Pancreas (tissue), 10 donors: Measurements from ENCODE around the gene PRAMEF13. TPM values are rescaled to one million over a fixed set of nuclear protein-coding genes. Genes with fewer than 3 reads are reported as not detected.
A peak's percentile ranks its signal among the peaks of the same experiment; 100 is the strongest.
"Not testable (repeated sequence)": the region's sequence is repeated elsewhere in the genome, so short reads cannot be mapped to it uniquely, and the experiment has no call there.

Experiments used
- ATAC-seq, 4 donors: fragments of 200-7000 bp; cut with Tn5 transposase; one replicate each; pipeline versions ENCODE4 v1.8.0 to v1.9.1; 2020; ENCODE audit warnings: mild to moderate bottlenecking in 4 of 4, moderate library complexity in 4 of 4
- DNase-seq, 6 donors: peaks; one replicate each; pipeline ENCODE4 v3.0.0-alpha.2; 2020
- FAIRE-seq: peaks from 2 replicates; lab custom pipeline; 2012; peaks lifted over from hg19 to GRCh38; lab: Jason Lieb, UNC
- H3K27ac ChIP-seq, 4 donors: fragments of 200-600 bp; sonication (generic); 1 replicate in 3 of 4; 2 replicates in 1 of 4; pipeline versions ENCODE4 v1.5.0 to v1.8.0; 2020
- H3K27me3 ChIP-seq, 4 donors: fragments of 200-600 bp; one replicate each; pipeline ENCODE4 v1.8.0; 2021
- H3K36me3 ChIP-seq, 3 donors: fragments of 200-600 bp; sonication (generic) in 1 of 3; one replicate each; pipeline versions ENCODE4 v1.5.0 to v1.8.0; 2020 to 2021
- H3K4me1 ChIP-seq, 3 donors: fragments of 200-600 bp; one replicate each; pipeline ENCODE4 v1.8.0; 2021
- H3K4me3 ChIP-seq, 4 donors: fragments of 200-600 bp; sonication (generic) in 2 of 4; one replicate each; pipeline versions ENCODE4 v1.5.0 to v1.8.0; 2020 to 2021
- H3K9me3 ChIP-seq, 4 donors: fragments of 200-600 bp; one replicate each; pipeline ENCODE4 v1.8.0; 2021
- WGBS, 2 donors: extraction: QIAGEN DNeasy Blood & Tissue Kit; methylation state at CpG; one replicate each; pipeline ENCODE4 v1.1.7; 2013; 5-methylcytosine and 5-hydroxymethylcytosine counted together
- intact Hi-C, 3 donors: fragments of 100-400 bp; cut with DNase I; formaldehyde crosslinking; loops; one replicate each; pipeline versions ENCODE4 v1.11.1 to v1.14.2; 2022
- polyA plus RNA-seq, 2 donors: library from polyadenylated mRNA; stranded (reverse); fragments of 200-250 nt; gene quantifications; one replicate each; pipeline ENCODE4 v1.2.3, GENCODE V29; 2013
- total RNA-seq, 6 donors: library from RNA; stranded (reverse); fragmentation: NEBNext Ultra II Directional in 4 of 6; extraction: Animal tissue kit (Norgen Biotek cat#: 25700) in 4 of 6; gene quantifications; one replicate each; pipeline versions ENCODE4 v1.2.1 to v1.2.4, GENCODE V29; 2021 to 2023
- TF ChIP-seq, protein P1 (sequence below), 4 donors: fragments of 200-600 bp; sonication (generic) in 3 of 4; IDR thresholded peaks; one replicate each; pipeline versions ENCODE4 v1.5.0 to v1.8.0; 2021; ENCODE audit warnings: antibody characterized with exemption in 4 of 4
- donor health status: healthy with polysubstance abuse.
- donor health status: DM: no; HTN: no; CAD: no; lungs with moderate emphysema.
- donor health status: DM: no; HTN: no; CAD: no.
- donor health status: control.
- donor health status: control.
- donor health status: Bipolar disorder and iron deficiency.
- donor health status: DM: yes; HTN: yes; CAD: no.
- donor health status: DM: no; HTN: no; CAD: no.
- donor health status: DM: no; HTN: no; CAD: no.
- donor health status: DM: yes; HTN: yes; CAD: no.

PRAMEF13 gene
- total and polyA plus RNA-seq, 8 donors: not detected

DNA sequence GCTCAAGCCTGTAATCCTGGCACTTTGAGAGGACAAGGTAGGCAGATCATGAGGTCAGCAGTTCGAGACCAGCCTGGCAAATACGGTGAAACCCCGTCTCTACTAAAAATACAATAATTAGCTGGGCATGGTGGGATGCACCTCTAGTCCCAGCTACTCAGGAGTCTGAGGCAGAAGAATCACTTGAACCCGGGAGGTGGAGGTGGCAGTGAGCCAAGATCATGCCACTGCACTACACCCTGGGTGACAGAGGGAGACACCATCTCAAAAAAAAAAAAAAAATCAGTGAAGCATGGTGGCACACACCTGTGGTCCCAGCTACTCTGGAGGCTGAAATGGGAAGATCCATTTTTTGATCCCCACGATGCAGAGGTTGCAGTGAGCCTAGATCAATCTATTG lies 28.9 kb upstream of the PRAMEF13 start:
- H3K4me1 ChIP-seq, H3K4me3 ChIP-seq, H3K9me3 ChIP-seq, intact Hi-C loops, H3K27ac ChIP-seq, ATAC-seq, H3K27me3 ChIP-seq, FAIRE-seq, DNase-seq, H3K36me3 ChIP-seq: not testable (repeated sequence)
- WGBS, 2 donors: 68 to 75% methylated on average over 5 of the region's 5 CpGs

DNA sequence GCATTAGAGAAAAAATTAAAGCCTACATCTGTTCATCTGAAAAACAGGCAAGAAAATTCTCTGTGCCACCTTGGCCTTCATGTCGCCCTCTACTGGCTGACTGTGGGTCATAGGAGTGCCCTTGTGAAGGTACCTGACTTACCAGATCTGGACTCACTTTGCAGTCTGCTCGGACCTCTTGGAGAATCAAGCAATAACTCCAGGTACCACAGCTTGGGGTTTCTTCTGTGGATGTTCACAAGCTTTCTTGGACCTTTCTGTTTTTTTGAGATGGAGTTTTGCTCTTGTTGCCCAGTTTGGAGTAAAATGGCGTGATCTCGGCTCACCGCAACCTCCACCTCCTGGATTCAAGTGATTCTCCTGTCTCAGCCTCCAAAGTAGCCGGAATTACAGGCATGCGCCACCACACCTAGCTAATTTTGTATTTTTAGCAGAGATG lies 27.2 kb upstream of the PRAMEF13 start:
- Histone ChIP-seq H3K27me3 (peaks cover 0 to 3% (median 0%) of the 10 kb centered on the region in 4 donors), H3K9me3 (no peaks in the 10 kb centered on the region), H3K27ac (no peak overlapping the region), H3K4me3 (no peak overlapping the region), H3K4me1 (no peaks in the 10 kb centered on the region), H3K36me3 (no peaks in the 10 kb centered on the region)
- intact Hi-C loops: no loop called here
- TF ChIP-seq, protein P1, sequence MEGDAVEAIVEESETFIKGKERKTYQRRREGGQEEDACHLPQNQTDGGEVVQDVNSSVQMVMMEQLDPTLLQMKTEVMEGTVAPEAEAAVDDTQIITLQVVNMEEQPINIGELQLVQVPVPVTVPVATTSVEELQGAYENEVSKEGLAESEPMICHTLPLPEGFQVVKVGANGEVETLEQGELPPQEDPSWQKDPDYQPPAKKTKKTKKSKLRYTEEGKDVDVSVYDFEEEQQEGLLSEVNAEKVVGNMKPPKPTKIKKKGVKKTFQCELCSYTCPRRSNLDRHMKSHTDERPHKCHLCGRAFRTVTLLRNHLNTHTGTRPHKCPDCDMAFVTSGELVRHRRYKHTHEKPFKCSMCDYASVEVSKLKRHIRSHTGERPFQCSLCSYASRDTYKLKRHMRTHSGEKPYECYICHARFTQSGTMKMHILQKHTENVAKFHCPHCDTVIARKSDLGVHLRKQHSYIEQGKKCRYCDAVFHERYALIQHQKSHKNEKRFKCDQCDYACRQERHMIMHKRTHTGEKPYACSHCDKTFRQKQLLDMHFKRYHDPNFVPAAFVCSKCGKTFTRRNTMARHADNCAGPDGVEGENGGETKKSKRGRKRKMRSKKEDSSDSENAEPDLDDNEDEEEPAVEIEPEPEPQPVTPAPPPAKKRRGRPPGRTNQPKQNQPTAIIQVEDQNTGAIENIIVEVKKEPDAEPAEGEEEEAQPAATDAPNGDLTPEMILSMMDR (IDR thresholded peaks at IDR 0.05): peak in 3 of 4 donors; percentile 18 to 57 (median 32)
- ATAC-seq (peak in 3 of 4 donors; percentile 42 to 56 (median 46)), DNase-seq (peak in 4 of 6 donors; percentile 18 to 69 (median 46)), FAIRE-seq (no peak)
- WGBS, 2 donors: 65 to 68% methylated on average over 7 of the region's 7 CpGs

DNA sequence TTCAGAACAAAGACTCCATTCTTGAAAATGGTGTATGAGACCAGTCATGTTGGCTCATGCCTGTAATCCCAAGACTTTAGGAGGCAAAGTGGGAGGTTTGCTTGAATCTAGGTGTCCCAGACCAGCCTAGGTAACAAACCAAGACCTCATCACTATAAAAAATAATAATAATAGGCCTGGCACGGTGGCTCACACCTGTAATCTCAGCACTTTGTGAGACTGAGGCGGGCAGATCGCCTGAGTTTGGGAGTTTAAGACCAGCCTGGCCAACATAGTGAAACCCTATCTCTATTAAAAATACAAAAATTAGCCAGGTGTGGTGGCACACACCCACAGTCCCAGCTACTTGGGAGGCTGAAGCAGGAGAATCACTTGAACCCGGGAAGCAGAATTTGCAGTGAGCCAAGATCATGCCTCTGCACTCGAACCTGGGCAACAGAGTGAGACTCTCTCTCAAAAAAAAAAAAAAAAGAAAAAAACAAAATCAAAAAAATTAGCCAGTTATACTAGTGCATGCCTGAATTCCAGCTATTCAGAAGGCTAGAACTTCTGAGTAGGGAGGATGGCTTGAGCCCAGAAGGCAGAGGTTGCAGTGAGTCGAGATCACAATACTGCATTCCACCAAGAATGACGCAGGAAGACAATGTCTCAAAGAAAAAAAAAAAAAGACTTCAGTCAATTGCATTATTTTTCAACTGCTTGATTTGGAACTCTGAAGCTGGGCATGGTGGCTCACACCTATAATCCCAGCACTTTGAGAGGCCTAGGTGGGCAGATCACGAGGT lies 26.3 kb upstream of the PRAMEF13 start:
- WGBS, 2 donors: 77 to 82% methylated on average over 8 of the region's 8 CpGs
- DNase-seq: peak in 1 of 6 donors; percentile 2

DNA sequence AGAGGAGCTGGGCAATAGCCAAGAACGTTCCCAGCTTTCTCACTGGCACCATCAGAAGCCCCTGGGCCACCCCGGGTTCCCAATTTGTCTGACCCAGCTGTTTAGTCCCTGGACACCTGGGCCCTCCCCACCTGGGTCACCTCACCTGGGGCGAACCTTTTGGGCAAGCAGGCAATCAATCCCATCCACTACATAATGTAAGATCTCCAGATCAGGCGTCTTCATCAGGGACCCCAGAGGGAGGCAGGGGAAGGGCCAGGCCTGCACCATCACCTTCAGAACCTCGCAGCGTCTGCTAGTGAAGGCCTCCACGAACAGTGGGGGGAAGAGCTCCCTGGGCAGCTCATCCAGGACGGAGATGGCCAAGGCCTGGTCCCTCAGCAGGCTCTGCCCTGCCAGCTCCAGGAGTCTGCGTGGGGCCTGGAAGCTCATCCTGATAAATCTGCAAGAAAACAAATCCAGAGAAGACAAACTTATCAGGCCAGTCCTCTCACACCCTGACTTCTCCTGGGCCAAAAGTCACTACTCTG lies 24.5 kb upstream of the PRAMEF13 start, which contains the start of gene PRAMEF18:
TSS of gene PRAMEF18 (minus strand) at position 480 of the 530 bp plus-strand sequence. CDS start at position 432, 48 bp downstream.
- intact Hi-C loops, H3K36me3 ChIP-seq, FAIRE-seq, ATAC-seq, H3K27me3 ChIP-seq, H3K9me3 ChIP-seq, H3K4me1 ChIP-seq, H3K4me3 ChIP-seq, H3K27ac ChIP-seq: not testable (repeated sequence)
- WGBS, 2 donors: 63 to 64% methylated on average over 9 of the region's 9 CpGs
- peak in 1 of 6 donors; percentile 41 for DNase-seq

More for the DNA sequence above, 26.3 kb upstream of the PRAMEF13 start:
- FAIRE-seq, H3K9me3 ChIP-seq, H3K4me1 ChIP-seq, H3K36me3 ChIP-seq, ATAC-seq, H3K27me3 ChIP-seq, intact Hi-C loops, H3K27ac ChIP-seq, H3K4me3 ChIP-seq: not testable (repeated sequence)

DNA sequence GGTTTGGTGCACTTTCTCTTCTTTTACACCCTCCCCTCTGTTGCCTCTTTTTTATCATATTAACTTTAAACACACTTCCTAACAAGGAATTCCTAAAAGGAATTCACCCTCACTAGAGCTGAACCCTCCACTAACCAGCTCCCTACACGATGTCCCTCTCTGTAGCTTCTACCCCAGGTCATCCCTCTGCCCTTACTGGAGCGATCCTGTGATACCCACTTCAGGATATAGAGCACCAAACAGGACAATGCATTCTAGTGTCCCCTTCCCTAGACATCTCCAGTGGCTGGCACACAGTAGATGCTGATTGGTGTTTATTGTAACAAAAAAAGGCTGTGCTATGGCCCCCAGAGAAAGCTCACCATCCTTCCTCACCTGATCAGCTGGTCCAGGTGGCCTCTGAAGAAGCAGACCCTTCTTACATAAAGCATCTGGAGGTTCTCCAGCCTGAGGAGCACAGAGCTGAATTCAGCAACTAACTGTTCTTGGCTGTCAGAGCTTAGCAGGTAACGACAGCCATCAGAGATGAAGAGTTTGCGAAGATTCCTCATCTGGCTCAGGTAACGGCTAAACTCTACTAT lies 23.4 kb upstream of the PRAMEF13 start:
- H3K9me3 ChIP-seq: no peaks in the 10 kb centered on the region
- FAIRE-seq (no peak), DNase-seq (peak in 1 of 6 donors; percentile 4), ATAC-seq (no peak)
- intact Hi-C loops: no loop called here
- H3K4me1 ChIP-seq: no peaks in the 10 kb centered on the region
- no peak overlapping the region for H3K4me3 ChIP-seq
- H3K27ac ChIP-seq: no peak overlapping the region
- TF ChIP-seq, protein P1 (IDR thresholded peaks at IDR 0.05): no peak
- no peaks in the 10 kb centered on the region for H3K36me3 ChIP-seq
- 70 to 76% methylated on average over 5 of the region's 5 CpGs for WGBS, 2 donors
- no peaks in the 10 kb centered on the region for H3K27me3 ChIP-seq

DNA sequence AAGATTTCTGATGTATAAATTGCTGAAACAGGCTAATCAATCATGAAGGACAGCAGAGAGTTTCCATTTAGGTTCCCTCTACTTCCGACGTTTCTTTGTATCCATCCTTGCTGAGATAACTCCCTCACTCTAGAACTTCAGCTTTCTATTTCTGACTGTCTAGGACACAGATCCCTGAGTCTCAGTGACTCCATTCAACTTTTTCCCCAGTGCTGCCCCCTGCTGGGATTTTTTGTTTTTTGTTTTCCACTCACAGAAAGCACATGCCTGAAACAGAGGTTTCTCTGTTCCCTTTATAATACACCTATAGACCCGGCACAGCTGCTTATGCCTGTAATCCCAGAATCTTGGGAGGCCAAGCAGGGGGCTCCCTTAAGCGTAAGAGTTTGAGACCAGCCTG lies 21.6 kb upstream of the PRAMEF13 start:
- intact Hi-C loops, ATAC-seq: not testable (repeated sequence)
- WGBS, 2 donors: no CpG with 5 or more reads among the region's 4 CpGs

DNA sequence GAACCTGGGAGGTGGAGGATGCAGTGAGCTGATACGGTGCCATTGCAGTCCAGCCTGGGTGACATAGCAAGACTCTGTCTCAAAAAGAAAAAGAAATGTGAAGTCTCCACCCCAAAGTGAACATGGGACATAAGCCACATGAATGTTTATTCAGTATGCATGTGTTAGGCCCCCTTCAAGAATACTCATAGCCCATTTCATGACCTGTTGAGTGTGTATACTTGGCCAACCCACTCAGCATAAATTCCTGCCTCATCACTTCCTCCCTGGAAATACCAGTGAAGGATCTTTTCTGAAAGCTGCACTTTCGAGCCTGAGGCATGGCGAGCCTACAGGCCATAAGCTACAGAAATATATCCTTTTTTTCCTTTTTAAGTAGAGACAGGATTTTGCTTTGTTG lies 18.0 kb upstream of the PRAMEF13 start:
- H3K4me1 ChIP-seq, H3K9me3 ChIP-seq, H3K27me3 ChIP-seq, H3K27ac ChIP-seq, DNase-seq, intact Hi-C loops, ATAC-seq, FAIRE-seq, H3K4me3 ChIP-seq, H3K36me3 ChIP-seq: not testable (repeated sequence)
- WGBS, 2 donors: no CpG with 5 or more reads among the region's 3 CpGs

More for the DNA sequence above, 21.6 kb upstream of the PRAMEF13 start:
- H3K4me1 ChIP-seq, DNase-seq, FAIRE-seq, H3K27me3 ChIP-seq, H3K4me3 ChIP-seq, H3K9me3 ChIP-seq, H3K27ac ChIP-seq, H3K36me3 ChIP-seq: not testable (repeated sequence)

DNA sequence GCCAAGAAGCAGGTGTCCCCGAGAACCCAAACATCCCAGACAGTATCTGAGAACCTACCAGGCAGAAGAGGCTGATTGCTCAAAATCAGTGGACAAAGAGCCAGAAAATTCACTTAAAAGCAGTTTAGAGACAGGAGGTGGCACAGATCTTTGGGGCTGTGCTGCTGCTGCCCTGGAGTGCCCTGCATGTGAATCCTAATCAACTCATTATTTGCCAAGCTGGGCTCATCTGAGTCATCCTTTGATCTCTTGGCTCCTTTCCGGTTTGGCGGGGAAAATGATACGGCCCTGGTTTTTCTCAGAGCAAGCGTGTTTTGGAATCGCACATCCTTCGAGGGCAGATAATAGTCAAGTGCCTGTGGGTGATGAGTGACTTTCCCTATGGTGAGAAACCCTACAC lies 15.4 kb upstream of the PRAMEF13 start:
- H3K27ac ChIP-seq, H3K4me1 ChIP-seq, DNase-seq, intact Hi-C loops, H3K9me3 ChIP-seq, H3K36me3 ChIP-seq, H3K27me3 ChIP-seq, FAIRE-seq, ATAC-seq, H3K4me3 ChIP-seq: not testable (repeated sequence)
- WGBS, 2 donors: no CpG with 5 or more reads among the region's 7 CpGs

DNA sequence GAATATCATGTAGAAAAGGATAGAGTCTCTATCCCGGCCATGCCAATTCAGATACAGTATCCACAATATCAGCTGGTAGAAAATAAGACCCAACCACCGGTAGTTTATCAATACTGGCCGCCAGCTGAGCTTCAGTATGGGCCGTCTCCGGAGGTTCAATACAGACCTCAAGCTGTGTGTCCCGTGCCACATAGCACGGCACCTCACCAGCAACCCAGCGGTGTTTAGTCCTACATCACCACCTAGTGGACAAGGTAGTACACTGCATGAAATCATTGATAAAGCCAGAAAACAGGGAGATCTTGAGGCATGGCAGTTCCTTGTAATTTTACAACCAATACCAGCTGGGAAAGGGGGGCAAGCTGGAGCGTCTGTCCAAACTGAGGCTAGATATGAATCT lies 7.5 kb upstream of the PRAMEF13 start:
- intact Hi-C loops: not testable (repeated sequence)

DNA sequence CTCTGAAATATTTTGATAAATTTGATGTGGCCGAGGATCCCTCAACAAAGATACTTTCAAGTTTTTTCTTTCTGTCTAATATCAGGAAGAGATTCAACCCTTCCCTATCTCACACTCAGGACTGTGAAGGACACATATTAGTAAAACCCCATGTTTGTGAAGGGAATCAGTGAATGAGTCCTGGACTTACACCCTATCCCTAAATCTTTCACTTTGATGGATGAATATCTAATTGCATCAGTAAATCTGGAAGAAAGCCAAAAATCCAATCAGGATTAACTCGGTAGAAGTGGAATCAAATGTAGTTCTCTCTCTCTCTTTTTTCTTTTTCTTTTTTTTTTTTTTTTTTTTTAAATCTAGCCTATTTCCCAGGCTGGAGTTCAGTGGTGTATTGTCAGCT lies 29.7 kb downstream of the PRAMEF13 start, which contains the start of gene PRAMEF9:
TSS of gene PRAMEF9 (plus strand) at position 301 of the 400 bp plus-strand sequence. CDS start 3,433 bp downstream, outside the sequence.
- ATAC-seq, H3K4me3 ChIP-seq, H3K27ac ChIP-seq, H3K4me1 ChIP-seq, FAIRE-seq, H3K36me3 ChIP-seq, intact Hi-C loops, DNase-seq, H3K9me3 ChIP-seq, H3K27me3 ChIP-seq: not testable (repeated sequence)
- WGBS, 2 donors: 71 to 84% methylated on average over 1 of the region's 2 CpGs

More for the DNA sequence above, 7.5 kb upstream of the PRAMEF13 start:
- not testable (repeated sequence) for H3K27me3 ChIP-seq, ATAC-seq, H3K4me3 ChIP-seq, FAIRE-seq, H3K27ac ChIP-seq, DNase-seq, H3K36me3 ChIP-seq, H3K9me3 ChIP-seq, H3K4me1 ChIP-seq
- WGBS, 2 donors: no CpG with 5 or more reads among the region's 9 CpGs
